Activated CD4-positive, alpha-beta memory T cell treated with anti-CD3 and anti-CD28 coated beads for 36 hours (primary cell): ENCODE results near the gene SLC25A17. TPM values are rescaled to one million over a fixed set of nuclear protein-coding genes. Genes with fewer than 3 reads are reported as not detected.
"Not testable (repeated sequence)": the region's sequence is repeated elsewhere in the genome, so short reads cannot be mapped to it uniquely, and the experiment has no call there.

ENCODE experiments used
- CTCF ChIA-PET: fragments of 350-600 bp; sonication (Branson Sonifier 250); formaldehyde crosslinking; loops from one replicate; lab custom pipeline; 2021; ENCODE audit warnings: antibody characterized with exemption, inconsistent platforms; lab: Charles Lee
- POLR2A ChIA-PET: fragments of 350-600 bp; sonication (Branson Sonifier 250); formaldehyde crosslinking; loops from one replicate; lab custom pipeline; 2021; ENCODE audit warnings: antibody characterized with exemption; lab: Charles Lee
- DNase-seq: peaks from one replicate; pipeline ENCODE4 v3.0.0-alpha.2; 2020
- H3K27ac Mint-ChIP-seq: one replicate; pipeline ENCODE4 v1.8.0; 2021; ENCODE audit warnings: mixed read lengths
- H3K27me3 Mint-ChIP-seq: one replicate; pipeline ENCODE4 v1.8.0; 2021; ENCODE audit warnings: mixed read lengths
- H3K36me3 Mint-ChIP-seq: one replicate; pipeline ENCODE4 v1.8.0; 2021; ENCODE audit warnings: mixed read lengths
- H3K4me1 Mint-ChIP-seq: one replicate; pipeline ENCODE4 v1.8.0; 2021; ENCODE audit warnings: low read depth, mixed read lengths
- H3K4me3 Mint-ChIP-seq: one replicate; pipeline ENCODE4 v1.8.0; 2021; ENCODE audit warnings: mild to moderate bottlenecking, mixed read lengths
- H3K9me3 Mint-ChIP-seq: one replicate; pipeline ENCODE4 v1.8.0; 2021; ENCODE audit warnings: mixed read lengths
- intact Hi-C: fragments of 100-400 bp; cut with micrococcal nuclease; formaldehyde crosslinking; loops from one replicate; pipeline ENCODE4 v1.15.1; 2023
- total RNA-seq, 2 experiments: library from RNA; stranded (reverse); gene quantifications; one replicate each; pipeline ENCODE4 v1.2.3, GENCODE V29; 2021

SLC25A17 gene
- total RNA-seq, 2 experiments from 2014 or later, result 29.3 to 30.8 TPM

DNA sequence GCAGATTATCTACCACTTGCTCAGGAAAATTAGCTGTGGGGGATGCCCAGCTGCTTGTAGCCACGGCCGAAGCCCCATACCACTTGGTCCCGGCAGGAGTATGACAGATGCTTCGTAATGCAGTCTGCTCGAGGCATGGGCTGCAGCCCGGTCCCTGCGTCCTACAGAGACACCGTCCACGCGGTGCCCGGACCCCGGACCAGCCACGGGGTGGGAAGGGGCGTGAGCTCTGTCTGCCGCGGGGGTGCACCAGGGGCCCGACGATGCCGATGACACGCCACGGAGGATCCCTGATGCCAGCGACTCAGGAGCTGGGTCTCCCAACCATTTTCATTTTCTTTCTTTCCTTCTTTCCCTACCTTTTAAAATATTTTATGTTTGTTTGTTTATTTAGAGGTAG is 30.0 kb downstream of the SLC25A17 start:
- no peaks in the 10 kb centered on the region for H3K27me3 Mint-ChIP-seq
- peaks cover 30% of the 10 kb centered on the region for H3K36me3 Mint-ChIP-seq
- ChIA-PET POLR2A (no interaction called here), CTCF (no interaction called here)
- no peak overlapping the region for H3K4me3 Mint-ChIP-seq
- no peaks in the 10 kb centered on the region for H3K9me3 Mint-ChIP-seq
- H3K27ac Mint-ChIP-seq, result no peak overlapping the region
- H3K4me1 Mint-ChIP-seq, result peaks cover 3% of the 10 kb centered on the region
- intact Hi-C loops, result no loop called here
- no peak for DNase-seq

DNA sequence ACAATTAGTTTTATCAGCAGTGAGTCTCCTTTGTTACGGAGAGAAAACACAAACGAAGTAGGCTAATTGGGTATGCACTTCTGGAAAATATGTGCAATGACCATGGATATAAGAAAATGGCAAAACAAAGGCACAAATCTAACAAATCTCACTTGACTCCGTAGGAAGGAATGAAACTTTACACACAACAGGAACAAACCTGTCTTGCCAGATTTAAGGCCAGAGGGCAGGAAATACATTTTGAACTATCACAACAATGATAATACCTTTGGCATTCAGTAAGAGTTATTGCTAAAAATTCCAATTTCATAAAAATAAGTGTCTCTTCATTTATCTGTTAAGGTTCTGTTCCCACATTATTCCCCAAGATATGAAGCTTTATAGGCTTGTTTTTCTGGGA is 36.6 kb downstream of the SLC25A17 start:
- Mint-ChIP-seq H3K9me3 (no peaks in the 10 kb centered on the region), H3K4me3 (no peak overlapping the region), H3K36me3 (peaks cover 12% of the 10 kb centered on the region), H3K4me1 (no peaks in the 10 kb centered on the region), H3K27ac (no peak overlapping the region), H3K27me3 (no peaks in the 10 kb centered on the region)
- intact Hi-C loops, result no loop called here
- ChIA-PET CTCF (interaction anchor here (0.9 kb wide), 1 partner anchor 37 kb away, joined by 3 read pairs; the partner anchor contains the start of gene SLC25A17), POLR2A (no interaction called here)
- DNase-seq, result no peak

DNA sequence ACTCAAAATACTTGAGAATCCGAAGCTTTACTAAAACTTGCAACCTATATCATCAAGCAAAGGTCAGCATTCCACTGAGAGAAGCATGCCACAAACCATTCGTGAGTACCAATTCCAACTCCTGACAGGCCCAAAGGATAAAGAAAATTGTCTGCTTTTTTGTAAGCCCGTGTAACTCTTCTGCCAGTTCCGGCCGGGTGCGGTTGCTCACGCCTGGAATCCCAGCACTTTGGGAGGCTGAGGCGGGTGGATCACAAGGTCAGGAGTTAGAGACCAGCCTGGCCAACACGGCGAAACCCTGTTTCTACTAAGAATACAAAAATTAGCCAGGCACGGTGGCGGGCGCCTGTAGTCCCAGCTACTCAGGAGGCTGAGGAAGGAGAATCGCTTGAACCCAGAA is 37.4 kb downstream of the SLC25A17 start:
- H3K27me3 Mint-ChIP-seq, intact Hi-C loops, H3K4me1 Mint-ChIP-seq, DNase-seq, CTCF ChIA-PET, H3K4me3 Mint-ChIP-seq, POLR2A ChIA-PET, H3K27ac Mint-ChIP-seq, H3K9me3 Mint-ChIP-seq: not testable (repeated sequence)
- peaks cover 14% of the 10 kb centered on the region for H3K36me3 Mint-ChIP-seq

DNA sequence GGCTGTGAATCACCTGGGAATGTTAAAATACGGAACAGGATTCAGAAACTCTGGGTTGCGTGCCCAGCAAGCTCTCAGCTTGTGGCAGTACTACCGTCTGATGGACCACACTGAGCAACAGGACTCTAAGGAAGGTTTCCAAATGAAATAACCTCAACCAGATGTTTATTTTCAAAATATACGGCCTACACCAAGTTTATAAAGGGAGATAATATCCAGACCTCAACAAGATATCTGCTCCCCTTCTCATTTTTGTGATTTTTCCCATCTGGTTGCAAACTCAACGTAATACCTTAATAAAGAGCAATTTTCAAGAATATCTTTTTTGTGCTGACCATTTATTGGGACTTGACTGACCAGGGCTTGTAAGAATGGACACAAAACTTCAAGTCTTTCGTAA is 49.4 kb downstream of the SLC25A17 start:
- no peak overlapping the region for H3K27ac Mint-ChIP-seq
- DNase-seq, result no peak
- H3K9me3 Mint-ChIP-seq, result no peaks in the 10 kb centered on the region
- H3K27me3 Mint-ChIP-seq, result no peaks in the 10 kb centered on the region
- ChIA-PET CTCF (no interaction called here), POLR2A (no interaction called here)
- H3K4me1 Mint-ChIP-seq, result peaks cover 16% of the 10 kb centered on the region
- peaks cover 31% of the 10 kb centered on the region for H3K36me3 Mint-ChIP-seq
- no peak overlapping the region for H3K4me3 Mint-ChIP-seq
- intact Hi-C loops, result no loop called here

DNA sequence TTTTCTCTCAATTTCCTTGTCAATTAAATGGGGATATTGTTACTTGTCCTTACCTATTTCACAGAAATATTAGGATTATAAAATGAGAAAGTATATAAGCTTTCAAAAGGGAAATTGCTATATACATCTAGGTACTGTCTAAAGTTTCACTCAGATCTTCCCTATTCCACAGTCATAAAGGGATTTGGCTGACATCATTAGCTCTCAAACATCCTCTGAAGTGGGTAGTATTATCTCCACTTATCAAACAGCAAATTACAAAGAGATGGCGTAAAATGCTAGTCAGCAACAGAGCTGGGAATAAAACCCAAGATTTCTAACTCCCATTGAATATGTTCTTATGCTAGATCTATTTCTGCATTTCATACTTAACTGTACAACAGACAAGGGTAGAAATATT is 50.9 kb downstream of the SLC25A17 start:
- peaks cover 17% of the 10 kb centered on the region for H3K4me1 Mint-ChIP-seq
- CTCF ChIA-PET, result interaction anchor here (0.8 to 2.6 kb wide), 5 partner anchors 9 to 1208 kb away, joined by 3 to 14 read pairs (median 3); no protein-coding TSS in a partner anchor
- H3K27ac Mint-ChIP-seq, result no peak overlapping the region
- intact Hi-C loops, result no loop called here
- no peaks in the 10 kb centered on the region for H3K27me3 Mint-ChIP-seq
- H3K4me3 Mint-ChIP-seq, result no peak overlapping the region
- DNase-seq, result no peak
- H3K9me3 Mint-ChIP-seq, result no peaks in the 10 kb centered on the region
- POLR2A ChIA-PET, result interaction anchor here (1.4 kb wide), 1 partner anchor 11 kb away, joined by 4 read pairs; no protein-coding TSS in a partner anchor
- peaks cover 22% of the 10 kb centered on the region for H3K36me3 Mint-ChIP-seq

DNA sequence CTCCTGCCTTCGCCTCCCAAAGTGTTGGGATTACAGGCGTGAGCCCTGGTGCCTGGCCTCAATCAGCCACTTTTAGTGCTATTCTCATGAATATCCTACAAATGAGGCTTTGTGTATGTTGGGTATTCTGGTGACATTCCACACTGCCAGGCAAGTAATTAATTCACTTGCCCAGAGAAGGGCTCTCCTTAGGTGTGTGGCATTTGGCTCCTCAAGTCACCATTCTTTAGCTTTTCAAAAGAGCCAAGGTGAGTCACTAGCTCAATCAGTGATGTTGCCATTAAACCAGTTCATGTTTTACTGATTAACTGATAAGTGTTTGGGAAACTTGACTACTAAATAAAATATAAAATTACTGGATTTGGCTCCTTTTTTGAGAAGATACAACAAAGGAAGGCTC is 52.2 kb downstream of the SLC25A17 start:
- Mint-ChIP-seq H3K36me3 (peaks cover 20% of the 10 kb centered on the region), H3K4me3 (no peak overlapping the region), H3K27ac (no peak overlapping the region), H3K9me3 (no peaks in the 10 kb centered on the region), H3K27me3 (no peaks in the 10 kb centered on the region), H3K4me1 (peaks cover 17% of the 10 kb centered on the region)
- no peak for DNase-seq
- ChIA-PET CTCF (interaction anchor here (1.2 to 2.6 kb wide), 4 partner anchors 8 to 330 kb away, joined by 3 to 14 read pairs (median 6); no protein-coding TSS in a partner anchor), POLR2A (interaction anchor here (0.6 kb wide), 1 partner anchor 927 kb away, joined by 3 read pairs; no protein-coding TSS in a partner anchor)
- intact Hi-C loops, result no loop called here

DNA sequence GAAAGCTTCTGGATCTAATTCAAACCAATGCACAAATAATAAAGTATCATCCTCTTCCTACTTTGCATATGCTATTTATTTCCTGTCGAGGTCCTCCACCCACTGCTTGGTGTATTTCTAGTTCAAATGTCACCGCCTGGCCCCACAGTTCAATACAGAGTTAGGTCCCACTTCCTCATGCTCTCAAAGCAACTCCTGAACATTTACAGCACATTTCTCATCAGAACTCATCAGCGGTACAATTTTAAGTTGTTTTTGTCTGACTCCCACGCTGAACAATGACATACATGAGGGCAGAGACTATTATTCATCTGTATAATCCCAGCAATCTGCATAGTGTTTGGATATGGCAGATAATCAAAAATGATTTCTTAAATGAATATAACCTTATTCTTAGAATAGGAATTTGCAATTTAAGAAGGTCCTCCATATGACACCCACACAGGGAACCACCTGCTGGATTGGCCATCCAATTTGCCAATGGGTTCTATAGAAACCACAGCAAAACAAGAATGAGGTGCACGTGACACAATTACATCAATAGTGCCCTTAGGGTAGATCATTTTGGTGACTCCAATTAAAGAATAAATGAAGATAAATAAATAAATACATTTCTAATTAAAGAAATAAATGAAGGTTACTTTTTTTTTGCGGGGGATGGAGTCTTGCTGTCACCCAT is 54.2 kb downstream of the SLC25A17 start:
- Mint-ChIP-seq H3K9me3 (no peaks in the 10 kb centered on the region), H3K4me1 (peaks cover 17% of the 10 kb centered on the region), H3K4me3 (no peak overlapping the region), H3K36me3 (peaks cover 8% of the 10 kb centered on the region), H3K27ac (peak overlapping the region; percentile 70), H3K27me3 (no peaks in the 10 kb centered on the region)
- ChIA-PET CTCF (interaction anchor here (9.3 kb wide), 1 partner anchor 80 kb away, joined by 92 read pairs; no protein-coding TSS in a partner anchor), POLR2A (no interaction called here)
- intact Hi-C loops, result no loop called here
- DNase-seq, result peak; percentile 36

DNA sequence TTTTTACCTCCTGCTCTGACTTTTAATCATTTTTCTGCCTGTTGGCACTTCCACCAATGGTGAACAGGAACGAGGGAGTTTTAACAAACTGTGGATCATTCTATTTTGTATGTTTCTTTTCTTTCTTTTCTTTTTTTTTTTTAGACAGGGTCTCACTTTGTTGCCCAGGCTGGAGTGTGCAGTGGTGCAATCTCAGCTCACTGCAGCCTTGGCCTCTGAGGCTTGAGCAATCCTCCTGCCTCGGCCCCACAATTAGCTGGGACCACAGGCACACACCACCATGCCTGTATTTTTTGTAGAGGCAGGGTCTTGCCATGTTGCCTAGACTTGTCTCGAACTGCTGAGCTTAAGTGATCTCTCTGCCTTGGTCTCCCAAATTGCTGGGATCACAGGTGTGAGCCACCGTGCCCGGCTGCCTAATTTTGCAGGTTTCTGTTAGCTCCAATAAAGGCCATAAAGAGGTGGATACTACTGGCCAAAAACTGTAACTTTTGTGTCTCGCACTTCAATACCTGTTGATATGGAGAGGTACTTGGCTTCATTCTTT is 59.8 kb downstream of the SLC25A17 start:
- ChIA-PET POLR2A (interaction anchor here (1.4 kb wide), 1 partner anchor 76 kb away, joined by 3 read pairs; no protein-coding TSS in a partner anchor), CTCF (interaction anchor here (1.3 to 9.3 kb wide), 4 partner anchors 9 to 113 kb away, joined by 4 to 92 read pairs (median 7); no protein-coding TSS in a partner anchor)
- Mint-ChIP-seq H3K27me3 (no peaks in the 10 kb centered on the region), H3K4me3 (no peak overlapping the region), H3K4me1 (peaks cover 2% of the 10 kb centered on the region), H3K36me3 (no peaks in the 10 kb centered on the region), H3K9me3 (no peaks in the 10 kb centered on the region), H3K27ac (no peak overlapping the region)
- intact Hi-C loops, result no loop called here
- DNase-seq, result no peak

DNA sequence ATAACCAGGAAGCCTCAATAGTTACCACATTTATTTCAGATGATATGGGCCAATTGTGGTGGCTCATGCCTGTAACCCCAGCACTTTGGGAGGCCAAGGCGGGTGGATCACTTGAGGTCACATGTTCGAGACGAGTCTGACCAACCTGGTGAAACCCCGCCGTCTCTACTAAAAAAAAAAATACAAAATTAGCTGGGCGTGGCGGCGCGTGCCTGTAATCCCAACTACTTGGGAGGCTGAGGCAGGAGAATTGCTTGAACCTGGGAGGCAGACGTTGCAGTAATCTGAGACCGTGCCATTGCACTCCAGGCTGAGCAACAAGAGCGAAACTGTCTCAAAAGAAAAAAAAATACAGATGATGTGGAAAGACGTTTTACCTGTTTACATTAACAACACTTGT is 60.3 kb downstream of the SLC25A17 start:
- DNase-seq, H3K4me1 Mint-ChIP-seq, H3K36me3 Mint-ChIP-seq, H3K9me3 Mint-ChIP-seq, H3K27ac Mint-ChIP-seq, intact Hi-C loops, H3K4me3 Mint-ChIP-seq, H3K27me3 Mint-ChIP-seq: not testable (repeated sequence)
- ChIA-PET CTCF (interaction anchor here (1.3 to 9.3 kb wide), 3 partner anchors 9 to 113 kb away, joined by 4 to 92 read pairs (median 8); no protein-coding TSS in a partner anchor), POLR2A (interaction anchor here (0.7 kb wide), 1 partner anchor 27 kb away, joined by 3 read pairs; no protein-coding TSS in a partner anchor)

DNA sequence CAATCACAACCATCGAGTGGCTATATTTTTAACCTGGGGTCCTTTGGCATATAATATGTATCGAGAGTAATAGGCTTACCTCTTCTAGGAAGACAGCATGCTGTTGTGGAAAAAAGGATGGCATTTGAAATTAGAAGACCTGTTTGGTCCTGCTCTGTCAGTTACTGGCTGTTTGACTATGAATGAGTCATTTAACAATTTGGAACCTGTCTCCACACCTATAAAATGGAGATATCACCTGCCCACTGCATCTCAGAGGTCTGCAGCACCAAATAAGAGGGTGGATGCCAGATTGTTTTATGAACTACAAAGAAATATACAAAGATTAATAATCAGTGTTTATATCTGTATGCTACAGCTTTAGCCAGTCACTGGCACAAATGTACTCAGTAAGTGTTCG is 60.8 kb downstream of the SLC25A17 start:
- DNase-seq, result no peak
- no peaks in the 10 kb centered on the region for H3K36me3 Mint-ChIP-seq
- no peaks in the 10 kb centered on the region for H3K27me3 Mint-ChIP-seq
- ChIA-PET CTCF (interaction anchor here (1.2 to 9.3 kb wide), 4 partner anchors 10 to 271 kb away, joined by 3 to 92 read pairs (median 6); no protein-coding TSS in a partner anchor), POLR2A (interaction anchor here (0.7 kb wide), 1 partner anchor 28 kb away, joined by 3 read pairs; no protein-coding TSS in a partner anchor)
- intact Hi-C loops, result no loop called here
- no peak overlapping the region for H3K4me3 Mint-ChIP-seq
- no peaks in the 10 kb centered on the region for H3K4me1 Mint-ChIP-seq
- H3K27ac Mint-ChIP-seq, result no peak overlapping the region
- no peaks in the 10 kb centered on the region for H3K9me3 Mint-ChIP-seq

DNA sequence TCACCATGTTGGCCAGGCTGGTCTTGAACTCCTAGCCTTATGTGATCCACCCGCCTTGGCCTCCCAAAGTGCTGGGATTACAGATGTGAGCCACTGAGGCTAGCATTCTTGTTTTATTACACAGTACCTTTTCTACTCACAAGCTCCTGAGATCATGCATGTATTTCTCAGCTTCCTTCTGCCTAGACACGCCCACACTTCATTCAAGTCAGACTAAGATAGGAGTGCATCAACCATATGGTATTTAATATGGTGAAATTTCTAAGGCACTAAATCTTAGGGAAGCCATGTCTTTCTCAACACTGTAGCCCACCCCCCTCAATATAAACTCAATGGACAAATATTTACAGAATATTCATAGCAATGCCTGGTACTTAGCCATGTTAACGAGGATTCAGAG is 62.1 kb downstream of the SLC25A17 start:
- Mint-ChIP-seq H3K4me1 (no peaks in the 10 kb centered on the region), H3K27ac (no peak overlapping the region), H3K27me3 (no peaks in the 10 kb centered on the region), H3K36me3 (no peaks in the 10 kb centered on the region), H3K9me3 (no peaks in the 10 kb centered on the region), H3K4me3 (no peak overlapping the region)
- no peak for DNase-seq
- ChIA-PET POLR2A (no interaction called here), CTCF (interaction anchor here (0.7 to 9.3 kb wide), 4 partner anchors 42 to 270 kb away, joined by 3 to 92 read pairs (median 3); no protein-coding TSS in a partner anchor)
- intact Hi-C loops, result no loop called here

DNA sequence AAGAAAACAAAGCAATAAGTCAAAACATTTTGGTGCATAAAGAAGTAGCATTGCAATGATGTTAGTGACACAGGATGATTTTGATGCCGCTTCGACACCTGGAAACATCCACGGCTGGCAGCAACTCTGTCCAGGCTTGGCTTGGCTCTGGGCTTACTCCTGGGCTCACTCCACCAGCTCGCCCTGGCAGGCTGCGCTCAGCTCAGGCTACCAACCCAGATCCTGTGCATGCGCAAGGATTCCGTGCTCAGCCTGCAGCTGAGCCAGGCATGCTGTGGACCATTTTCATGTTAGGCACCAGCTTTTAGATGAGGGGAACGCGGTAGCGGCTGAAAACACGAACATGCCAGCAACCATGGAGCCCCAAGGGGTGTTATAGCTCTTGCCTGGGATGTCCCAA is 66.0 kb downstream of the SLC25A17 start:
- H3K9me3 Mint-ChIP-seq, result no peaks in the 10 kb centered on the region
- CTCF ChIA-PET, result interaction anchor here (0.6 kb wide), 1 partner anchor 70 kb away, joined by 3 read pairs; no protein-coding TSS in a partner anchor
- no peaks in the 10 kb centered on the region for H3K27me3 Mint-ChIP-seq
- intact Hi-C loops, result no loop called here
- no peaks in the 10 kb centered on the region for H3K36me3 Mint-ChIP-seq
- H3K4me3 Mint-ChIP-seq, result no peak overlapping the region
- DNase-seq, result no peak
- POLR2A ChIA-PET, result no interaction called here
- H3K4me1 Mint-ChIP-seq, result no peaks in the 10 kb centered on the region
- no peak overlapping the region for H3K27ac Mint-ChIP-seq
